Measurements from ENCODE around the gene SDK2.

GRCh38 chr17:73444021-73444420 is 200.2 kb downstream of the SDK2 start:
- TF ChIP-seq POLR2AphosphoS5 (IDR thresholded peaks at IDR 0.05; ENCODE audit: control insufficient read depth, insufficient read depth, low read depth, low read length): no peak
- no peak for TF ChIP-seq PML (IDR thresholded peaks at IDR 0.05; ENCODE audit: low read length)
- TF ChIP-seq RBFOX2 (IDR thresholded peaks at IDR 0.05; ENCODE audit: low read depth, low read length): no peak
- no peak for TF ChIP-seq NRF1 (conservative IDR thresholded peaks at IDR 0.05 in 1 of 2, IDR thresholded peaks at IDR 0.05 in 1 of 2)
- TF ChIP-seq HCFC1 (IDR thresholded peaks at IDR 0.05; ENCODE audit: low read depth, low read length): no peak
- no peak for TF ChIP-seq RAD21 (CRISPR knock-in tag; conservative IDR thresholded peaks at IDR 0.05 in 1 of 2, IDR thresholded peaks at IDR 0.05 in 1 of 2)
- no peak for TF ChIP-seq TAF1 (IDR thresholded peaks at IDR 0.05; ENCODE audit: control insufficient read depth, extremely low read depth, insufficient read depth, low read length, severe bottlenecking)
- TF ChIP-seq FOXK2 (conservative IDR thresholded peaks at IDR 0.05 in 1 of 2, IDR thresholded peaks at IDR 0.05 in 1 of 2; ENCODE audit: low read depth in 2 of 2): no peak
- TF ChIP-seq MAFK (IDR thresholded peaks at IDR 0.05; ENCODE audit: low read length): no peak
- TF ChIP-seq CTBP1 (IDR thresholded peaks at IDR 0.05; ENCODE audit: borderline replicate concordance): no peak
- TF ChIP-seq, protein P1, sequence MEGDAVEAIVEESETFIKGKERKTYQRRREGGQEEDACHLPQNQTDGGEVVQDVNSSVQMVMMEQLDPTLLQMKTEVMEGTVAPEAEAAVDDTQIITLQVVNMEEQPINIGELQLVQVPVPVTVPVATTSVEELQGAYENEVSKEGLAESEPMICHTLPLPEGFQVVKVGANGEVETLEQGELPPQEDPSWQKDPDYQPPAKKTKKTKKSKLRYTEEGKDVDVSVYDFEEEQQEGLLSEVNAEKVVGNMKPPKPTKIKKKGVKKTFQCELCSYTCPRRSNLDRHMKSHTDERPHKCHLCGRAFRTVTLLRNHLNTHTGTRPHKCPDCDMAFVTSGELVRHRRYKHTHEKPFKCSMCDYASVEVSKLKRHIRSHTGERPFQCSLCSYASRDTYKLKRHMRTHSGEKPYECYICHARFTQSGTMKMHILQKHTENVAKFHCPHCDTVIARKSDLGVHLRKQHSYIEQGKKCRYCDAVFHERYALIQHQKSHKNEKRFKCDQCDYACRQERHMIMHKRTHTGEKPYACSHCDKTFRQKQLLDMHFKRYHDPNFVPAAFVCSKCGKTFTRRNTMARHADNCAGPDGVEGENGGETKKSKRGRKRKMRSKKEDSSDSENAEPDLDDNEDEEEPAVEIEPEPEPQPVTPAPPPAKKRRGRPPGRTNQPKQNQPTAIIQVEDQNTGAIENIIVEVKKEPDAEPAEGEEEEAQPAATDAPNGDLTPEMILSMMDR (IDR thresholded peaks at IDR 0.05 in 2 of 3, conservative IDR thresholded peaks at IDR 0.05 in 1 of 3; ENCODE audit: insufficient read depth in 2 of 3, low read depth in 1 of 3, low read length in 3 of 3): no peak
- no peak for TF ChIP-seq PHF8 (IDR thresholded peaks at IDR 0.05; ENCODE audit: borderline replicate concordance, low read length)
- no peak for TF ChIP-seq ELF4 (CRISPR knock-in tag; IDR thresholded peaks at IDR 0.05)

All from K562 (cell line).